GM19463 (cell line): Measurements from ENCODE around the gene SNAP91.
"Not testable (repeated sequence)": the region's sequence is repeated elsewhere in the genome, so short reads cannot be mapped to it uniquely, and the experiment has no call there.

Source experiments
- ATAC-seq: cut with Tn5 transposase; IDR thresholded peaks from one replicate; pipeline ENCODE4 v1.9.1; 2021; ENCODE audit warnings: mild to moderate bottlenecking, moderate library complexity; ENCODE audit not compliant: unreplicated experiment

Gene SNAP91

DNA sequence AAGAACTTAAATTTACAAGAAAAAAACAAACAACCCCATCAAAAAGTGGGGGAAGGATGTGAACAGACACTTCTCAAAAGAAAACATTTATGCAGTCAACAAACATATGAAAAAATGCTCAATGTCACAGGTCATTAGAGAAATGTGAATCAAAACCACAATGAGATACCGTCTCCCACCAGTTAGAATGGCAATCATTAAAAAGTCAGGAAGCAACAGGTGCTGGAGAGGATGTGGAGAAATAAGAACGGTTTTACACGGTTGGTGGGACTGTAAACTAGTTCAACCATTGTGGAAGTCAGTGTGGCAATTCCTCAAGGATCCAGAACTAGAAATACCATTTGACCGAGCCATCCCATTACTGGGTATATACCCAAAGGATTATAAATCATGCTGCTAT, 157.2 kb downstream of the SNAP91 start:
- ATAC-seq = not testable (repeated sequence)

DNA sequence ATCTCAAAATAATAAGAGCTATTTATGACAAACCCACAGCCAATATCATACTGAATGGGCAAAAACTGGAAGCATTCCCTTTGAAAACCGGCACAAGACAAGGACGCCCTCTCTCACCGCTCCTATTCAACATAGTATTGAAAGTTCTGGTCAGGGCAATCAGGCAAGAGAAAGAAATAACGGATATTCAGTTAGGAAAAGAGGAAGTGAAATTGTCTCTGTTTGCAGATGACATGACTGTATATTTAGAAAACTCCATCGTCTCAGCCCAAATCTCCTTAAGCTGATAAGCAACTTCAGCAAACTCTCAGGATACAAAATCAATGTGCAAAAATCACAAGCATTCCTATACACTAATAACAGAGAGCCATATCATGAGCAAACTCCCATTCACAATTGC, 158.4 kb downstream of the SNAP91 start:
- not testable (repeated sequence) for ATAC-seq

DNA sequence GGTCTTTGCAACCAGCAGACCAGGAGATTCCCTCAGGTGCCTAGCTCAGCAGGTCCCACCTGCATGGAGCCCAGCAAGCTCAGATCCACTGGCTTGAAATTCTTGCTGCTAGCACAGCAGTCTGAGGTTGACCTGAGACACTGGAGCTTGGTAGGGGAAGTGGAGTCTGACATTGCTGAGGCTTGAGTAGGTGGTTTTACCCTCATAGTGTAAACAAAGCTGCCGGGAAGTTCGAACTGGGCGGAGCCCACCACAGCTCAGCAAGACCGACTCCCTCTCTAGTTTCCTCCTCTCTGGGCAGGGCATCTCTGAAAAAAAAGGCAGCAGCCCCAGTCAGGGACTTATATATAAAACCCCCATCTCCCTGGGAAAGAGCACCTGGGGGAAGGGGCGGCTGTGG, 162.3 kb downstream of the SNAP91 start:
- no peak for ATAC-seq

DNA sequence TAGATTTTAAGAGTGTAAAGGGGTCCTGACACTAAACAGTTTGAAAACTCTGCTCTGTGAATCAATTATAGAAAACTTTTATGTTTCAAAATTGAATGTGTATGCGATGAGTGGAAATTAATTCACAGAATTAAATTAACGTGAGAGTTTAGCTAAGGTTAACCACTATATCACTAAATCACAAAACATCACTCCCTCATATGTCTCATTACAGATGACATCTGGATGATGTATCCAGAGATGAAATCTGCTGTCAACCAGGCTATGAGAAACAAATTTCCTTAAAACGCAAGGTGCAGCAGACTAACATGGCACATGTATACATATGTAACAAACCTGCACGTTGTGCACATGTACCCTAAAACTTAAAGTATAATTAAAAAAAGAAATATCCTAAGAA, 169.2 kb downstream of the SNAP91 start:
- no peak for ATAC-seq

DNA sequence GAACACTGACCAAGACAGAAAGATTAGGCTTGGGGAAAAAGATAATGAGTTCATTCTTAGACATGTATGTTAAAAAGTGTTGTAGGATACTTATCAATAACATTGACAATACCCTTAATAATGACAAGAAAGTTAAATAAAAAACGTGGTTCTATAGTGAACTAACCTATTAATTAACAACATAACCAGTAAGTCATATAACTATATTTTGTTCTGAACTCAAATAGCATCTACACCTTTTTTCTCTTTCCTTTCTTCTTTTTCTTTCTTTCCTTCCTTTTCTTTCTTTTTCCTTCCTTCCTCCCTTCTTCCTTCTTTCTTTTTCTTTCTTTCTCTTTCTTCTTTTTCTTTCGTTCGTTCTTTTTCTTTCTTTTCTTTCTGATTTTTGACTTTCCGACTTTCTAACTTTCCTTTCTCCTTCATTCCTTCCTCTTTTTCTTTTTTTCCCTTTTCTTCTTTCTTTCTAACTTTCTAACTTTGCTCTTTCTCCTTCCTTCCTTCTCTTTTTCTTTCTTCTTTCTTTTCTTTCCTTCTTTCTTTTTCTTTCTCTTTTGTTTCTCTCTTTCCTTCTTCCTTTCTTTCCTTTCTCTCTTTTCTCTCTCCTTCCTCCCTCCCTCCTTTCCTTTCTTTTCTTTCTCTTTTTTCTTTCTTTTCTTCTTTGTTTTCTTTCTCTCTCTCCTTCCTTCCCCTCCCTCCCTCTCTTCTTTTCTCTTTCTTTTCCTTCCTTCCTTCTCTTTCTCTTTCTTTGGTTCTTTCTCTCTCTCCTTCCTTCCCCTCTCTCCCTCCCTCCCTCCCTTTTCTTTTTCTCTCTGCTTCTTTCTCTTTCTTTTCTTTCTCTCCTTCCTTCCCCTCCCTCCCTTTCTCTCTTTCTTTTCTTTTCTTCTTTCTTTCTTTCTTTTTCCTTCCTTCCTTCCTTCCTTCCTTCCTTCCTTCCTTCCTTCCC, 172.0 kb downstream of the SNAP91 start:
- ATAC-seq = no peak

DNA sequence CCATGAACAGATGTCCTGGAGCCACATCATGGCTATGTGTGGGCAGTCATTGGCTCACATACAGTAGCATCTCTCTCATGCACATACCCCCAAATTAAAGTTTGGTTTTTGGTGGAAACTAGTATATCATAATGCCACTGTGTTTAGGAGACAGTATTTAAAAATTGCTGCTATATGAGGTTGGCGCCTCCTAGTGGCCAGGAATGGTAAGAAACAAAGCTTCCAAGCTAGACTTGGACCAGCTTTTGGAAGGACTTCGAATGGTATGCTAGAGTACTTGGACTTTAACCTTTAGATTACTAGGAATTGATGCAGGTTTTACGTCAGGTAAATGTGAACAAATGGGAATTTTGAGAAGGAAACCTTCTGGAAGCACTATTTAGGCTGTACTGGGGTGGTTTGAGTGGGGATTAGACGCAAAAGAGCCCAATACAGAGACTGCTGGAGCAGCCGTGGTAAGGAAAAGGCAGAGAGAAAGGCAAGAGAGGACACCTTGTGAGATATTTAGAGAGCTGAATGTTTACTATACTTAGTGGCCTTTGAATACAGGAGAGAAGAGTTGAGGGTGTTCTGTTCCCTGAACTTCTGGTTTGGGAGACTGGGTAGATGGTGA, 172.8 kb downstream of the SNAP91 start:
- ATAC-seq = peak; percentile 79

DNA sequence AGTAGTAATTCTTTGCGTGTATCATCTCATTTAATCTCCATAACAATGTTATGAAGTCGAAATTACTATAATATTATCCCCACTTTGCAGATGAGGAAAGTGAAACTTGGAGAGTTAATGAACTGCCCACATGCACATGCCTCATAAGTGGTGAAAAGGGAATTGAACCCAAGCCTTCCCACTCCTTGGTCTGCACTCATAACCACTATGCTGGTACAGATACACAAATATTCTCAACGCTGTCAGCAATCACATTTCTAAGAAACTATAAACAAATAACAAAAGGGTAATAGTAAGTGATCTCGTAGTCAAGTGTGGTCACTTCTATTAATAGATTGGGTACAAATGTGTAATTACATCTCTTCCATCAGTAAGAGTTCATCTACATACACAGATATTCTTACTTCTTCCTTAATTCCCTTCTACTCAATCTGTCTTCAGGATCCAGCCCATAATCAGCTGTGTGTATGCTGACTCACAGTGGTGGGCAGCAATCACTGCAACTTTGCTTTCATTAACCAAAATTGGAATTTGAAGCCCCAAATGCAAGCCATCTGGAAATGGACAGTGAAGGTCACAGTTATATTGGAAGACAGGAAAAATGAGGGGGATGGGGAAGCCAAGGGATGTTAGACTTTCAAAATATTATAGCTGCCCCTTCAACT, 190.0 kb downstream of the SNAP91 start:
- no peak for ATAC-seq

DNA sequence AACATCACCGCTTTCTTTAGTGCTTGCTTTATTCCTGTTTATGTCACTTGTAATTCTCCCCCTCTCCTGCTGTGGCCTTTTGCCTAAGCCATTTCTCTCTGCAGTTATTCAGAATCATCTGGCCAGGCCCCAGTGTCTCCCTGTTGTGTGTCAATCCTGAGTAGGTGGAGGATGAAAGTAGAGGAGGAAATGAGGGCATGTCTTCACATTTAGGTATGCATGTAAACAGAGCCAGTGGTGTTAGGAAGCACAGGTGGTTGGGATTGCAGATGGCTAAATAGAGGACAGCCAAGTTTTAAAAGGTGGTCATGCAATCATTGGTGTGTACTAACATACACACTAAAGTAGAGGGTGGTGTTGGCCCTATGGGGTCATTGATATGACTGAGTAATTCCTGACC, 191.4 kb downstream of the SNAP91 start:
- ATAC-seq = no peak

DNA sequence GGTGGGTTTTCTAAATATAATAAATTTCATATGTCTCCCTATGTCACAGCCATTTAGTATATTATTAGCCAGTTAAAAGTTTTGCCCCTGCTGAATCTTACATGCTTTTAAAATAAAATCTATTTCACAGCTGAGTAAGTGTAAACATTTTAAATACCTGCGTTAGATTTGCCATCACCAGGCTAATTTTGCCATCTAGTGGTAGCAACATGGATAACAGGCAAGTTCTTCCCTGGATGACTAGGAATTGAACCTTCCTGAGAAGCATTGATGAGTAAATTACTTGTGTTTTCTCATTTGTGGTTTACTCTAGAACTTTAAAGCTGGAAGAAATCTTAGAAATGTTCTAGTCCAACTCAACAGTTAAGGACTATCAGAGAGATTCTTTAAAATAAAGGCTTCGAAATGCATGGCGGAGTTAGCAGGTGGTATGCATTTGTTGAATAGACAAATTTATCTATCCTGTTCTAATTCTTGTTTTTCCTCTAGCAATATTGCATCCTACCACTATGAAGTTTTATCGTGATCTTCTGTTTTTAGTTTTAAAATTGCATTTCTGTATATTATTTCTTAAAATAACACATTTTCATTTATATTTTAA, 193.9 kb downstream of the SNAP91 start:
- peak; percentile 47 for ATAC-seq

DNA sequence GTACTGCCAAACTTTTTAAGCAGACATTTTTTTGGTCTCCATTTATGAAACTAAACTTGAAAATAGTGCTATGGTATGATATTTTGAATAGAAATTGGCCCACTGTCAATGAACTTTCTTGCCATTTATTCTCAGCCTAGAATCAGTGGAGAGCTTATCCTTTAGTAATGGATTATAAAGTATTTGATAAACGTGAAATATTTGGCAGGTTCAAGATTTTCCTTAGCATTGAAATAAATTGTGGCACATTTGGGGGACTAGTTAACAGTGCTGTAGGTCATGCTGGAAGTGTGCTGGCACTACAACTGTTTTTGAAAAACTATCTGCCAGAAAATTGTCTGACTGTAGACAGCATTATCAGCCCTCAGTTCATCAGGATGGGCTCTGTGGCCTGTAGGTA, 194.4 kb downstream of the SNAP91 start:
- no peak for ATAC-seq

DNA sequence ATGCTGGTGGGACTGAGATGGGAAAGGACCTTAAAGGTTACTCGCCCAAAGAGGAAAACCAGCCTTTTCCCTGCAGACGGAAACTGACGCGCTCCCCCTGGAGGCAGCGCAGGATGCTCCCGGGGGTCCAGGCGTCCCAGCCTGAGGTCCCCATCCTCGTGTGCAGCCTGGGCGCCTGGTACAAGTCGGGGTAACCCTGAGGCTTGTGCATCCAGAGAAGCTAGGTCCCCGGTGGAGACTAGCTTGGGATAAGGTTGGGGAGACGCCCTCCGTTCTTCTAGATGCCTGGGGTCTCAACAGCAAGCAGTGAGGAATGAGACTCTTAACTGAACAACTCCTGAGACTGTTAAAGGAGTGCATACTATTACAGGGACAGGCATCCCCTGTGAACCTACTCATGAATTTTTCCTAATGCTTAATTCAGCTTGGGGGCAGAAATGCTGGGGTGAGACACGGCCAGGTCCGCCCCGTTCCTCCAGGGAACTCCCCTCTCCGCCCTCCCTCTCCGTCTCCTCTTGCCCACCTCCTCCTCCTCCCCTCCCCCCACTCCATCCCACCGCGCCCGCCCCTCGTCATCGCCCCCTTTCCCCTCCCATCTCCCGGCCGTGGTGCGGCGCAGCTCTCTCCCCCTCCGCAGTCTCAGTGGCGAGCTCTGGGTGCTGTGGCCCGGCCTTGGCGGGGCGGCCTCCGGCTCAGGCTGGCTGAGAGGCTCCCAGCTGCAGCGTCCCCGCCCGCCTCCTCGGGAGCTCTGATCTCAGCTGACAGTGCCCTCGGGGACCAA, 196.8 kb downstream of the SNAP91 start, which contains the start of gene PRSS35:
Gene PRSS35 (plus strand): TSS at position 634 of the 781 bp plus-strand sequence. CDS start 10,908 bp downstream, outside the sequence.
- peak; percentile 72 for ATAC-seq

DNA sequence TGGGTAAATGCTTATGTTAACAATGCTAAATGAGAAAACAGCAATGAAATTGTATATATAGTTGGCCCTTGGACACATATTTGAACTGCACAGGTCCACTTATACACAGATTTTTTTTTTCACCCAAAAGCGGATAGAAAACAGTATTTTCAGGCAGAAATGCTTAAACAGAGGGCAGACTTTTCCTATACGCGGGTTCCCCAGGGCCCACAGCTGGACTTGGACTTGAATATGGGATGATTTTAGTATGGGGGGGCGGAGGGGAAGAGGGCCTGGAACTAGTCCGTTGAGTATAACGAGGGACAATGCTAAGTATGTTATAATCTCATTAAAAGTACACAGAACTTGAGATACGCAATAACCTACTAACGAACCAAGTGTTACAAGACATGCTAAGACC, 197.6 kb downstream of the SNAP91 start:
- no peak for ATAC-seq

DNA sequence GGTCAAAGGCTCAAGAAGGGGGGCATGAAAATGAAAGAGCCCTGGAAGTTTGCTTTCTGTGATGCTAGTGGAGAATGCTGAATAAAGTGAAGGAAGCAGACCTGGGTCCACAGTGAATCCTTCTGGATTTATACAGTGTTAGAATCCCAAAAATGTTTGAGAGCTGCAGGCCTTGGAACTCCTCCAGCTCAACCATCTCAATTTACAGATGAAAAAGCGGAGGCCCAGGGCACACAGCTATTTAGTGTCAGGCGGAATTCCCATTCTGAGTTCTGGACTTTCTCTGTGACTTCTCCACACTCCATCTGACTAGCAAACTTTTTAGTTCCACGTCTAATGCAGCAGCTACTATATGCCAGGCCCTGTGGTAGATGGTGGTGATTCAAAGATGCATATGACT, 198.1 kb downstream of the SNAP91 start:
- ATAC-seq = no peak

DNA sequence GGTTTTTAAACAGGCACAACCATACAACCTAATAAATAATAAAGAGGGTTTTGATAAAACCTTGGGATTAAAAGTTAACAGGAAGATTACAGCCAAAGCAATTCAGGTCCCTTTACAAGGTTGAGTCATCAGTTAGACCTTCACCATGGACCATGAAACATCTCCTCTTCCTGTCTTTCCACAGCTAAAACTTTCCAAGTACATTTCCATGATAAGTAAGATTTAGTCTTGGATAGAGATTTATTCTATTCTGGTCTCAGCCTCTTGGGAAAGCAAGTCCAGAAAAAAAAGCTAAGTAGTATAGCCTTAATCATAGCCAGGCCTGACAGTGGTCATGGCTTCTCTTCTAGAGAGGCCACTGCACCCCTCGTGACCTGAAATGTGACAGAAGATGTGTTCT, 199.5 kb downstream of the SNAP91 start:
- no peak for ATAC-seq

DNA sequence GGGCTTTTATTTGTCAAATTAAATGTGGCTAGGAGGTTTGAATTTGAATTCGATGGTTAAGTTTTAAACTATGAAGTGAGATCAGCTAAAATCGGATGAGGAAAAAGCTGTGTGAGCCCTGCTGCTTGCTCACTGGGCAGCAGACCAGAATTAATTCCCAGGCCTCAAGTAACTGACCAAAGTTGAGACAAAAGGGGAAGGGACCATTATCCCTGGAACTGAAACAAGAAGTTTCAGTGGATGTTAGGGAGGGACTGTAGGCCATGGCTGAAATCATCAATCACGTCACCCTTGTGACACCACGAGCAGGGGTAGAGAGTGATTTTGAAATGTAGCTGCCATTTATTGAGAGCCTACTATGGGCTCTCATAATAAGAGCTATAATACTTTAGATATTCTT, 203.5 kb downstream of the SNAP91 start:
- no peak for ATAC-seq
